ENCODE results near the gene INTS2.
A peak's percentile ranks its signal among the peaks of the same experiment; 100 is the strongest.

Gene INTS2

DNA sequence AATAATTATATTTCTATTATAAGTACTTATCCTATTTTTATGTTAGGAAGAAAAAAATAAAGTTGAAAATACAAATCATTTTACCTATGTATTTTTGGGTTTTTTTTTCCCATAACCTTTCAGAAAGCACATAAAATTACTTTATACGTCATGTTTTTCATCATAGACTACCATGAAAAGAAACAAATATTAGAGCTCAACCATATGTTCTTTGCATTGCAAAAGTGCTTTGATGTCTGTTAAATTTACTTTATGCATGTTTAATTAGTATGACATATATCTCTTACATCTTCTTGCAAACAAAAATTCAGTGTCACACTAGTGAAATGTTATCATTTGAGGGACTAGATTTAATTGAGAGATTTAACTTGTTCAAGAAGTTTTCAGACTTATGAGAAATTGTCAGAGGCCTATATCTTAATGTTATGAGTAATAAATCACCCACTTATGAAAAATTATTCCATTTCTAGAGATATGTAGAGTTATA is 88.4 kb downstream of the INTS2 start:
- TF ChIP-seq, protein P1, sequence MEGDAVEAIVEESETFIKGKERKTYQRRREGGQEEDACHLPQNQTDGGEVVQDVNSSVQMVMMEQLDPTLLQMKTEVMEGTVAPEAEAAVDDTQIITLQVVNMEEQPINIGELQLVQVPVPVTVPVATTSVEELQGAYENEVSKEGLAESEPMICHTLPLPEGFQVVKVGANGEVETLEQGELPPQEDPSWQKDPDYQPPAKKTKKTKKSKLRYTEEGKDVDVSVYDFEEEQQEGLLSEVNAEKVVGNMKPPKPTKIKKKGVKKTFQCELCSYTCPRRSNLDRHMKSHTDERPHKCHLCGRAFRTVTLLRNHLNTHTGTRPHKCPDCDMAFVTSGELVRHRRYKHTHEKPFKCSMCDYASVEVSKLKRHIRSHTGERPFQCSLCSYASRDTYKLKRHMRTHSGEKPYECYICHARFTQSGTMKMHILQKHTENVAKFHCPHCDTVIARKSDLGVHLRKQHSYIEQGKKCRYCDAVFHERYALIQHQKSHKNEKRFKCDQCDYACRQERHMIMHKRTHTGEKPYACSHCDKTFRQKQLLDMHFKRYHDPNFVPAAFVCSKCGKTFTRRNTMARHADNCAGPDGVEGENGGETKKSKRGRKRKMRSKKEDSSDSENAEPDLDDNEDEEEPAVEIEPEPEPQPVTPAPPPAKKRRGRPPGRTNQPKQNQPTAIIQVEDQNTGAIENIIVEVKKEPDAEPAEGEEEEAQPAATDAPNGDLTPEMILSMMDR (IDR thresholded peaks at IDR 0.05; ENCODE audit: low read depth, low read length): no peak
- no peak overlapping the region for H3K4me3 ChIP-seq (ENCODE audit: low read depth, low read length)

DNA sequence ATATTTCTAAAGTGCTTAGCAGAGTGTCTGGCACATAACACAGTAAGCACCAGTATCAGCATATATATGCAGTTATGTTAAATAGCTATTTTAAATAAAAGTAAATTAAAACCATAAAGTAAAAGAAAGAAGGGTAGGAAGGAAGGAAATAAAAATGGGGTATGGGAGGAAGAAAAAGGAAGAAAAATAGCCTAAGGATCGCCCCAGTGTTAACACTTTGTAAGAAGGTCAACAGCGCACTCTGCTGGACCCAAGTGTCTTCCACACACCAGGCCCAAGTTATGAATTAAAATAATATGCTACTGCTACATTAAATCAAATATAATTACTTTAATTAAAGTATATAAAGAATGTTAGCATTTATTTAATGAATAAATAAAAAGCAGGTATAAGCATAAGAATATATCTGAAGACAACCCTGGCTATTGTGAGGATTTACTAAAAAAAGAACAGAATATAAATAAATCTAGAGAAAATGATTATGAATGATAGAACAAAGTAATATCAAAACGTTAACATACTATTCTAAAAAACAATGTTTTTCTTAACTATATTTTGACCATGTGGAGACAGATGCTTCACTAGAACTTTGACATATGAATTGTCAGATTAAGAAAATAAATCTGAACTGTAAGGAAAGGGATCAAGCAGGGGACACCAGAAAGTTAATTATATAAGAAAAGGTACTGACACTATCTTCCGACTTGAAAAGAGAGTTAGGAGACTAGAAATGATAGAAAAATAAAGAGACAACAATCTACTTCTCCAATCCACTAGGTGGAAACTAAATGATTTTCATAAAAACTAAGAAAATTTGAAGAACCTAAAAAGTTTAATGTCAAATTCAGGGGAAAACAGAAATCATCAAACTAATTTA is 90.4 kb downstream of the INTS2 start:
- no peak overlapping the region for H3K4me3 ChIP-seq (ENCODE audit: low read depth, low read length)
- TF ChIP-seq, protein P1 (IDR thresholded peaks at IDR 0.05; ENCODE audit: low read depth, low read length): peak; percentile 61

DNA sequence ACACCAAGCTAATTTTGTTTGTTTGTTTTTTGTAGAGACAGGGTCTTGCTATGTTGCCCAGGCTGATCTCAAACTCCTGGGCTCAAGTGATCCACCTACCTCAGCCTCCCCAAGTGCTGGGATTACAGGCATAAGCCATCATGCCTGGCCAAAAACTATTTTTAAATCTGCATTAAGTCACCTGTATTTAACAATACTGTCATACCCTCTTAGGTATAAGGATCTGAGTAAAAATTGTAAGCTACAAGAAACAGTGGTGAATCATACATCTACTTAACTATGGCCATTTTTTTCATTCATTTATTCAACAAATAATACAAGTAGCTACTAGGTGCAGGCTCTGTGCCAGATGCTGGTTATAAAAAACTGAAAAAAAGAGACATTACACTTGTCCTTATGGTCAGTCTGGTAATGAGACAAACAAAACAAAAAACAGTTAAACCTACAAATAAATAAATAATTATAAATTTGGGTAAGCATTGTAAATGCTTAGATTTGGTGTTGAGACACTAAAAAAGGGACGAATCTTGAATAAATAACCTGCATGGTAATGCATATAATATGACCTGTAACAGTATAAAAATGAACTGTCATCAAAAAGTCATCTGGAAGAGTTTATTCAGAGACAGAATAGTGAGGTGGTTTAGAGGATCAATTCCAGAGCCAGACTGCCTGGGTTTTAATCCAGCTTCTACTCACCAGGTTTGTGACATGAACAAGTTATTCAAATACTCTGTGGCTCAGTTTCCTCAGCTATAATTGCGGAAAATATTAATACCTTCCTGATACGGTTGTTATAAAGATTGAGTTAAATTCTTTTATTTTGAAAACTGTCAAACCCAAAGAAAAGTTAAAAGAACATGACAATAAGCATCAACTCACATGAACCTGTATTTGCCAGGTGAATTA is 91.3 kb downstream of the INTS2 start:
- no peak overlapping the region for H3K4me3 ChIP-seq (ENCODE audit: low read depth, low read length)
- TF ChIP-seq, protein P1 (IDR thresholded peaks at IDR 0.05; ENCODE audit: low read depth, low read length): no peak

GRCh38 chr17:61835606-61836005 is 92.2 kb downstream of the INTS2 start:
- TF ChIP-seq, protein P1 (IDR thresholded peaks at IDR 0.05; ENCODE audit: low read depth, low read length): no peak
- no peak overlapping the region for H3K4me3 ChIP-seq (ENCODE audit: low read depth, low read length)

DNA sequence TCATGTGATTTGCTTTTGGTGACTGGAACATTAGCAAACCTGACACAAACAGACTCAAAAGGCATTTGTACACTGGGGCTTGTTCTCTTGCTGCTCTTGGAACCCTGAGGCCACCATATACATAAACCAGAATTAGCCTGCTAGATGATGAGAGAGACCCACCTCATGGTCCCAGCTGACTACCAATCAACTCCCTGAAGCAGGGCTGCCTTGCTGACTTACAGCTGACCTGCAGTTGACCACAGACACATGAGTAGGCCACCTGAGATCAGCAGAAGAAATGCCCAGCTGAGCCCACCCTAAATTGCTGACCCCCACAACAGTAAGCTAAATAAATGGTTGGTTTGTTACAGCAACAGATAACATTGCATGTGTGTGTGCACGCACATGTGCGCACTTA is 93.2 kb downstream of the INTS2 start:
- no peak overlapping the region for H3K4me3 ChIP-seq (ENCODE audit: low read depth, low read length)
- TF ChIP-seq, protein P1 (IDR thresholded peaks at IDR 0.05; ENCODE audit: low read depth, low read length): no peak

GRCh38 chr17:61833536-61834193 is 94.1 kb downstream of the INTS2 start:
- TF ChIP-seq, protein P1 (IDR thresholded peaks at IDR 0.05; ENCODE audit: low read depth, low read length): no peak
- H3K4me3 ChIP-seq (ENCODE audit: low read depth, low read length): no peak overlapping the region
